ENCODE results near the gene FBRSL1. TPM values are rescaled to one million over a fixed set of nuclear protein-coding genes. Genes with fewer than 3 reads are reported as not detected.
"Not testable (repeated sequence)": the region's sequence is repeated elsewhere in the genome, so short reads cannot be mapped to it uniquely, and the experiment has no call there.

FBRSL1 gene
- total RNA-seq, 1 donor from 2014 or later, result 30.5 TPM

DNA sequence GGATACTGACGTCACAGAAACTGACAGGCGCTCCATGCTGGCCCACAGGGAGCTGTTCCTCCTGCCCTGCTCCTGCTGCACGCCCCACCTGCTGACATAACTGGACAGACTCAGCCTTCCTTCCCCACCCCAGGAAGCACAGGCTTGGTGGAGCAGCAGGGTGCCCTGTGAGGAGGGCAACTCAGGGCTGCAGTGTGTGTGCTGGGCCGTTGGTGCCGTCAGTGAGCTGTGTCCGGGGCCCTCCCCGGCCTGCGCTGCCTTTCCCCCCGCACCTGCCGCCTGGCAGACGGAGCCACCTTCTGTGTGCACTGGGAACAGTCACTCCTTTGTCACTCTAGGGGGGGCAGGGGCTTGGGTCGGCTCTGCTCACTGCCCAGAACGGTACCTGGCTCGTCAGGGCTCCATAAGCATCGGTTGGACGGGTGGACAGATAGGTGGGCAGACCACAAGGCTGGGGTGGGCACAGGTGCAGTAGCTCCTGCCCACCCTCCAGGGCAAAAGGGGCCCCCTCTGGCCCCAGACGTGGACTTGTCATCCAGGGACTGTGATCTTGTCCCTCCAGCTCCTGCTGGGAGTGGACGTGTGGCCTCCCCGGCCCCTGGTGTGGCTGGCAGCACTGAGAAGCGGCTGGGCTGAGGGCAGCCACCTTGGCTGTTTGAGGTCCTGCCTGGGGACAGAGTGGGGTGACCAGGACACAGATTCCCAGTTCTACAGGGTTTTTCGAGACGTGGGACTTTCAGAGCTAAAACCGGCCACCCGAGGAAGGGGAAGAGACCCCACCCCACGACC is 32.8 kb downstream of the FBRSL1 start:
- DNase-seq (ENCODE audit: low spot score), result no peak

DNA sequence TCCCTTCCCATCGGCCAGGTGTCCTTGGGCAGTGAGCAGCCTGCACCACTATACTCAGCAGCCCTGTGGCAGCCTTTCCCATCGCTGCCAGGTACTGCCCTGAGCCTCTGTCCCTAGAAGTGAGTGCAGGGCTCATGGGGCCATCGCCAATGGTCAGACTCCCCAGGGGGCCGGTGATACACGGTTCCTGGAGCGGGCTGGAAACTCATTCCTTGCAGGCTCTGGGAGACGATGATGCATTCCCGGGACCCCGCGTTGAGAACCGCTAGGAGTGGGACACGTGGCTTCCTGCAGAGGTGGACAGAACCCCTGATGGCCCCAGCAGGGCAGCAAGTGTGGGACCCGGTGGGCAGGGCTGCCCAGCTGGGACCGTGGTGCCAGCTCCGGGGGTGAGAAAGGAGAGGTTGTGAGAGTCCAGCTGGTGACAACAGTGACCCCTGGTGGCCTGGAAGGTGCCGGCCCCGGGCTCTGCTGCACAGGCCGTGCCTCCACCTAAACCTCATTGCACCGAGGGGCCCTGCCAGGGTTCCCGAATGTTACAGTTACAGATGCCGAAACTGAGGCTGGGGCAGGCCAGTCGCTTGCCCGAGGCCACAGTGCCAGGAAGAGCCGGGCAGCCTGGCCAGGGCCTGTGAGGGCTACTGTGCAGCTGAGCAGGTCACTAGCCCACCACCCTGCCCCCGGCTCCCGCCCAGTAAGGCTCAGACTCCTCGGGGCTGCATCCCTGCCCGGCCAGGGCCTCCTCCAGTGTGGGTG is 33.8 kb downstream of the FBRSL1 start:
- no peak for DNase-seq (ENCODE audit: low spot score)

DNA sequence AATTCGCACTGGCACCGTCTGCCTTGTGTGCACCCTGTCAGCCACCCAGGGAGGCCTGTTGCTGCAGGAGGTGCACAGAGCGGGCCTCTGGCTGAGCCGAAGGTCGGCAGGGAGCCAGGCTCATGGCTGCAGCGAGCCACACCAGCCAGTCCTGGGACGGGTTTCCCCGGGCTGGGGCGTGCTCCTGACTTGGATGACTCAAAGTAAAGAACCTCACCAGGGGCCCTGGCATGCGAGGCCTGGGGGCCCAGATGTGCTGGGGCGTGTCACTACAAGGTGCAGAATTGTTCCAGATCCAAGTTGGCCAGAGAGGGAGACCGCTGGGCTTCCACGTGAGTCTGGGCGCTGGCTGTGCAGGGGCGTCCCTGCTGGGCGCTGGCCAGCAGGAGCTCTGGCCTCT is 34.5 kb downstream of the FBRSL1 start:
- no peak for DNase-seq (ENCODE audit: low spot score)

DNA sequence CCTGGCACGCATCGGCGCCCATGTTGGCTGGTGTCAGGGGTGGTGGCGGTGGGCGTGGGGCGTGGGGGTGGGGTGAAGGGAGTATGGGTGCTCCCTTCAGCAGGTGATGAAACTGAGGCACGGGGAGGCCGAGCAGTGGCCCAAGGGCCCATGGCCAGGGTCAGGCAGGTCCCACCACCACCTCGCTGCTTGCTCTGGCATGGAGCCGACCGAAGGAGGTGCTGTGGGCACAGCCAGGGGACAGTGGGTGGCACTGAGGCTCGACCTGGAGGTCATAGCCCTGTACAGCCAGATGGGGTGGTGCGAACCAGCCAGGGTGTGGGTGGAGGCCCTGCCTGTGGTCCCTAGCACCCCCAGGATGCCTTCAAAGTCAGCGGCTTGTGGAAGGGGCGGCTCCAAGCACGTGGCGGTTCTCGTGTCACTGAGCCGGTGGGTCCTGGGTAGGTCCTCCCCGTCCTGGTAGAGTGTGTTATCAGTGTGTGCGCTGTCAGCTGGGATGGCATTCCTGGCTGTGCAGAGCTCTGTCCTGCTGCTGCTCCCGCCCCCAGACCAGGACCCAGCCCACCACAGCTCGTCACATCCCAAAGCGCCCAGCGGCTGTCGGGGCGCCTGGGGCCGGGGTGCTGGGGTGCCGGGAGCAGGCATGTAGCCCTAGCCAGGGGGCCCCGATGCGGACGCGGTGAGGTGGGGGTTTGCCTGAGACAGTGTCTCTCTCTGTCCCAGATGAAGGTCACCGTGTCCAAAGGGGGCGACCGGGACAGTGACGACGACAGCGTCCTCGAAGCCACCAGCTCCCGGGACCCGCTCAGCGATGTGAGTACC is 35.3 kb downstream of the FBRSL1 start:
- no peak for DNase-seq (ENCODE audit: low spot score)

DNA sequence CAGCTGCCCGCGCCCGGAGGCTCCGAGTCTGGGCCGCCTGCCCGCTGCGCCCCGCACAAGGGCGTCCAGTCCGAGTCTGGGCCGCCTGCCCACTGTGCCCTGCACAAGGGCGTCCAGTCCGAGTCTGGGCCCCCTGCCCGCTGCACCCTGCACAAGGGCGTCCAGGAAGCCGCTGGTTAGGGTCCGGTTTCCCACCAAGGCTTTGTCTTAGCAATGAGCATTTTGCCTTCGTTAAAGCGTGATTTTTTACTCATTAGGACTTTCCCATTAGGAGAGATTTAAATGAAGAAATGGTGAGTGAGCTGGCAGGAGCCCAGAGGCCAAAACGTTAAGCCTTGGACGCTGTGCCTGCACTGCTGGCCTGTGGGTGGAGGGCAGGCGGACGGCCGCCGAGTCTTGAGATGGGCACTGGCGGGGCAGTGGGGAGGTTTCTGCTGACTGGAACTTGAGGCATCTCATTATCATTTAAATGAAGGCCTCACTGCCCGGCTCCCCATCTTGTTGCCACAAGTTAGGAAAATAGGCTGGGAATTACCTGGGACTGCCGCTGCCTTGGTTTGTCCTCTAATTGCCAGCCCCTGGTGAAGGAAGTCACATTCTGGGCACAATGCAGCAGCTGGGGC is 36.0 kb downstream of the FBRSL1 start:
- DNase-seq (ENCODE audit: low spot score), result no peak

DNA sequence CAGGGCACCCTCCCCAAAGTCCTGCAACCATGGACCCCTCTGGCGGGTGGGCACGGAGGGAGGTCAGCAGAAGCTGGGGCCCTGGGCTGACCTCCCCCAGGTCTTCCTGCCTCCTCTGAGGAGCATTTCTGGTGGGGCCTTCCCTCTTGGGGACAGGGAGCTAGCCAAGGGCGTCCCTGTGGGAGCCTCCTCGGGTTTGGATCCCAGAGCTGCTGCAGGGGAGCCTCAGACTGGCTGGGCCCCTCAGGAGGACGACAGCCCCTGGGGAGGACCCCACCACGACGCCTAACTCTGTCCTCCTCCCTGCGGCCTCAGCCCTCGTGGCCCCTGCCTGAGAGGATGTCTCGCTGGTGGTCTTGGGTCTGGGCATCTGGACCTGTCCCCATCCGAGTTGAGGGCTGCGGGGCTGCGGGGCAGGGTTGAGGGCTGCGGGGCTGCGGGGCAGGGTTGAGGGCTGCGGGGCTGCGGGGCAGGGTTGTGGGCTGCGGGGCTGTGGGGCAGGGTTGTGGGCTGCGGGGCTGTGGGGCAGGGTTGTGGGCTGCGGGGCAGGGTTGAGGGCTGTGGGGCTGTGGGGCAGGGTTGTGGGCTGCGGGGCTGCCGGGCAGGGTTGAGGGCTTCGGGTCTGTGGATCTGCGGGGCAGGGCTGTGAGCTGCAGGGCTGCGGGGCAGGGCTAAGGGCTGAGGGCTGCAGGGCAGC is 37.4 kb downstream of the FBRSL1 start:
- DNase-seq (ENCODE audit: low spot score), result no peak

DNA sequence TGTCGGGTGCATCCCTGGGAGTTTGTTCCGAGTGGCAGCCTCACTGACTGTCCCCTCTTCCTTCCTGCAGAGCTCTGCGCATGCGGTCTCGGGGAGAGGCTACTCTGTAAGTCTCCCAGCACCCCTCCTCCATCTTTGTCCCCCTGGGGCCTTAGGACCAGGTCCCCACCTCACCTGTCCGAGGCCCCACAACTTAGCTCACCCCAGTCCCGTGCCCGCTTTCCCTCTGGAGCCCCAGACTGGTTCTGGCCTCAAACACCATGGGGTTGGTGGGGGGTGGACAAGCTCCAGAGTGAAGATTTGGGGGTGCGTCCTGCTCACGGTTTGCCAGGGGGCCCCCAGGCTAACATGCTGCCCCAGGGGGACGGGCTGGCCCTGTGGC is 37.9 kb downstream of the FBRSL1 start:
- no peak for DNase-seq (ENCODE audit: low spot score)

DNA sequence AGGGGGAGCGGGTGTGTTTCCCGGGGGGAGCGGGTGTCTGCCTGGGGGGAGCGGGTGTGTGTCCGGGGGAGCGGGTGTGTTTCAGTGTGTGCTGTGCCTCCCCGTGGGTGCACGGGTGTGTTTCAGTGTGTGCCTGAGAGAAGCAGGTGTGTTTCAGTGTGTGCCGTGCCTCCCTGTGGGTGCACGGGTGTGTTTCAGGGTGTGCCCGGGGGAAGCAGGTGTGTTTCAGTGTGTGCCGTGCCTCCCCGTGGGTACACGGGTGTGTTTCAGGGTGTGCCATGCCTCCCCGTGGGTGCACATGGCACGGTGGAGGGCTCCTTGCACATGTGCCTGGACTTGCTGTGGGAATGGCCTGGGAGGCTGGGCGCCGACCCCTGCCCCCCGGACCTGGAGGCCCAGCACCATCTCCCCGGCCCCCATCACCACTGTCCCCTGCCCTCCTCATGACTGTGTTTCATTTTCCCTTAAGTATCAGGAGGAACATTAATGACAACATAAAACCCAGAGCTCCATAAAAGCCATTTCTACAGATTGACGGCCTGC is 38.7 kb downstream of the FBRSL1 start:
- no peak for DNase-seq (ENCODE audit: low spot score)

DNA sequence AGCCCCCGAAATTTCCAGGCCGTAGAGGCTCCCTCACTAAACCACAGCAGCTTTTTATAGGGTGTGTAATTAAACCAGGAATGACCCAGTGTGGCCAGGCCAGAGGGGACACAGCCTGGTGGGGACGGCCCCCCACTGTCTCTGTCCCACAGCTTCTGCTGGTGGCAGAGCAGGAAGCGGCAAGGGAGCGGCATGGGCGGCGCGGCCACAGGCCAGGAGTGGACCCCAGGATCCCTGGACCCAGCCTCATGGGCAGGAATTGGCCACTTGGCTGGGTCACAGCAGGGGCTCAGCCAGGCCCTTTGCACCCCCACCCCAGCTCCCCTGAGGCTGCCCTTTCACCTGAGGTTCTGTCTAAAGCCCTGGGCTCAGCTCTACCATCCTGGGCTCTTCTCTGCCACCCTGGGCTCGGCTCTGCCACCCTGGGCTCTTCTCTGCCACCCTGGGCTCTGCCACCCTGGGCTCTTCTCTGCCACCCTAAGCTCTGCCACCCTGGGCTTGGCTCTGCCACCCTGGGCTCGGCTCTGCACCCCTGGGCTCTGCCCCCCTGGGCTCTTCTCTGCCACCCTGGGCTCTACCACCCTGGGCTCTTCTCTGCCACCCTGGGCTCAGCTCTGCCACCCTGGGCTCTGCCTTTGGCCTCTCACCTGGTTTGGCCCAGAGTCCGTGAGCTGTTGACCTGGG is 39.3 kb downstream of the FBRSL1 start:
- DNase-seq (ENCODE audit: low spot score), result no peak

DNA sequence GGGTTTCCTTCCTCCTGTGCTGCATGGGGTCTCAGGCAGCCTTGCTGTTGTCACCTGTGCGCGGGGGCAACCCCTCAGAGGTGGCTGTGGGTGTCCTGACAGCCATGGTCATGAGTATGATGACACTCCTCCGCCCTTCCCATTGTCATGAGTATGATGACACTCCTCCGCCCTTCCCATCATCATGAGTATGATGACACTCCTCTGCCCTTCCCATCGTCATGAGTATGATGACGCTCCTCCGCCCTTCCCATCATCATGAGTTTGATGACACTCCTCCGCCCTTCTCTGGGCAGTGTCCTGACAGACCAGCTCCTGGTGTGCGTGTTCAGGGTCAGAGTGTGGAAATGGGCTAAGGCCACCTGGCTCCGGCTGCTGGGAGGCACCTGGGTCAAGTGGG is 40.0 kb downstream of the FBRSL1 start:
- DNase-seq (ENCODE audit: low spot score), result no peak

DNA sequence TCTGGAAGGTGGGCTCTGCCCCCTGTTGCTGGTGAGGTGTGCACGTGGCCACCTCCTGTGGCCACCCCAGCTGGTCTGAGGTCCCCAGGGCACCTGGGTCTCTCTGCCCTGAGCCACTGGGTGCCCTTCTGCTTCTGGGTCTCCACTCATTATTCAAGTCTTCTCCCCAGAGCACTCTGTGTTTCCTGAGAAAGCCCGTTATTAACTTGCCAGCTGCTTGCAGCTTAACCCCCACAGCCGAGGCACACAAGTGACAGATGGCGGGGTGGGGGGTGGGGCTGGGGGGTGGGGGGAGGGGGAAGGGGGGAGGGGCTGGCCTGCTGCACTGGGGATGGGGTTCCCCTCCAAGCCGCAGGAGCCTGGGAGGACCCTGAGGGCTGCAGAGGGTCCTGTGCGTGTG is 40.5 kb downstream of the FBRSL1 start:
- no peak for DNase-seq (ENCODE audit: low spot score)

DNA sequence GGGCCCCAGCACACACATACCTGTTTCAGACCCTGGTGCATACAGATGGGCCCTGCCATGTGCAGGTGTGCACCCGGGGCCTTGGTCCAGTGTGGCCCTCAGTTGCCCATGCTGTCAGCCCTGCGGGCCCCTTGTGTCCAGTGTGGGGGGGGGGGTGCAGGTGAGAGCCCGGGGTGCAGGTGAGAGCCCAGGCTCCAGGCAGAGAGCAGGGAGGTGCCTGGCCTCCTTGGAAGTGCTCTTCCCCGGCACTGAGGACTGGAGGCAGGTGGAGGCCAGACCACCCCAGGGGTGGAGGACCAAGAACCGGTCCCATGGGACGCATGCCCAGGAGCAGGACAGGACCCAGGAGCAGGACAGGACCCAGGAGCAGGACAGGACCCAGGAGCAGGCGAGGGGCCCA is 40.9 kb downstream of the FBRSL1 start:
- no peak for DNase-seq (ENCODE audit: low spot score)

DNA sequence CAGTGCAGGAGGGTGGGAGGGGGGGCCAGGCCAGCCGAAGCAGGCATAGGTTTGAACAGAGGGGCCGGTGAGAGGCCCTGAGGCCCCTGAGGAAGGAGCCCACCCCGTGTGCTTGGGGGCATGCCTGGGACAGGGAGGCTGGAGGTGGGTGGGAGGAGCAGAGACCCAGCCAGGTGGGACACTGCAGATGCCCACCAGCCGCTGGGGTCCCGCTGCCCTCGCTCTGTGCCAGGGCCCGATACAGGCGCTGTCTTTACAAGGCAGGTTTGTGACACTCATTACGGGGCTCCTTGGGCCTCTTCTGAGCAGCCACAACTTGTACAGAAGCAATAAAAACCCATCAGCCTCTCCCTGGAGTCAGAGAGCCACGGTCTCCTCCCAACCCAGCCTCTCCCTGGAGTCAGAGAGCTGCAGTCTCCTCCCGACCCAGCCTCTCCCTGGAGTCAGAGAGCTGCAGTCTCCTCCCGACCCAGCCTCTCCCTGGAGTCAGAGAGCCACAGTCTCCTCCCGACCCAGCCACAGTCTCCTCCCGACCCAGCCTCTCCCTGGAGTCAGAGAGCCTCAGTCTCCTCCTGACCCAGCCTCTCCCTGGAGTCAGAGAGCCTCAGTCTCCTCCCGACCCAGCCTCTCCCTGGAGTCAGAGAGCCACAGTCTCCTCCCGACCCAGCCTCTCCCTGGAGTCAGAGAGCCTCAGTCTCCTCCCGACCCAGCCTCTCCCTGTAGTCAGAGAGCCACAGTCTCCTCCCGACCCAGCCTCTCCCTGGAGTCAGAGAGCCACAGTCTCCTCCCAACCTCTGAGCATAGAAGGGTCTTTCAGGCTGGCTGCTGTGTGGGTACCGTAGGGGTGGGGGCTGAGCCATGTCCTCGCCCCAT is 43.0 kb downstream of the FBRSL1 start:
- DNase-seq (ENCODE audit: low spot score), result not testable (repeated sequence)

DNA sequence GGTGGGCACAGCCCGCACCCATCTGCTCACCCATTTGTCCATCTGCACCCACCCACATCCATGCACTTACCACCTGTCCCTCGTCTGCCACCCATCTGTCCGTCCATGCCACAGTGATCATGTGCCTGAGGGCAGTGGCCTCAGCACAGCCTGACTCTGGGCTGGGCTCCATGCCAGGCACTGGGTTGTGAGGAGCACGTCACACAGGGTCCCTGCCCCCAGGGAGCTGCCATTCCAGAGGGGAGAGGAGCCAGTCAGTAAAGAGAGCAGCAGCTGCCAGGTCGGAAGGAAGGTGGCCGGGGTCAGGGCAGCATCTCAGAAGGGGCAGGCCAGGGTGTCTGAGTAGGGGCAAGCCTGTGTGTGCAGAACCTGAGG is 43.6 kb downstream of the FBRSL1 start:
- DNase-seq (ENCODE audit: low spot score), result no peak

DNA sequence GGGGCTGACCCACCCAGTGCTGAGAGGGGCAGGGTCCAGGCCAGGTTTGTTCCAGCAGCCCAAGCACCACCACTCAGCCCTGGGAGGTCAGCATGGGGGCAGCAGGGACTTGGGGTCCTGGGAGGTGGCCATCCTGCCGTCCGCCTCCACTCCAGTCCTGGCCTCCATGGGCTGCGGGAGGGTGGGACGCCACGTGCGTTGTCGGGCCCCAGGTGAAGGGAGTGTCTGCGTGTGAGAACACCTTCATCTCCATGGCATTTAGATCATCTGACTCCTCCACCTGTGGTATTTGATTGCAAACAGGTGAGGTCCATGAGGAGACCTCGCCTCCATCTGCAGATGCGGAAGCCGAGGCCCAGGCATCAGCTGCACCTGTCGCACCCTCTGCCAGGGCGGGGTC is 44.1 kb downstream of the FBRSL1 start:
- no peak for DNase-seq (ENCODE audit: low spot score)

DNA sequence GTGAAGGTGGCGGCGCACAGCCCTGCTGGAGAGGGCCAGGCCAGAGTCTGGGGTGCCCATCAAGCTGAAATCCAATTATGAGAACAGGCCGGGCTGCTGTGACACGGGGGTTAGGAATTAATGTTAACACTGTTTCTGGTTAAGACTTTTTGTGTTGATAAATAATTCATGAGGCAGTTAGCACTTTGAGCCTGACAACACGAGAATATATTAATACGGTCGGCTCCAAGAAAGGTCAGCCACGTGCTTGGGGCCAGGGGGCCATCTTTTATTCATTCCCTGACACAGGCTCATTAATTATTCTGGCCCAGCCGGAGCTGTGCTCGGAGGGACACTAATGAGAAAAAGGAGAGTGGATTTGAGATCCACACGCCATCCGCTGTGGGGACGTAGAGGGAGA is 45.1 kb downstream of the FBRSL1 start:
- DNase-seq (ENCODE audit: low spot score), result no peak

DNA sequence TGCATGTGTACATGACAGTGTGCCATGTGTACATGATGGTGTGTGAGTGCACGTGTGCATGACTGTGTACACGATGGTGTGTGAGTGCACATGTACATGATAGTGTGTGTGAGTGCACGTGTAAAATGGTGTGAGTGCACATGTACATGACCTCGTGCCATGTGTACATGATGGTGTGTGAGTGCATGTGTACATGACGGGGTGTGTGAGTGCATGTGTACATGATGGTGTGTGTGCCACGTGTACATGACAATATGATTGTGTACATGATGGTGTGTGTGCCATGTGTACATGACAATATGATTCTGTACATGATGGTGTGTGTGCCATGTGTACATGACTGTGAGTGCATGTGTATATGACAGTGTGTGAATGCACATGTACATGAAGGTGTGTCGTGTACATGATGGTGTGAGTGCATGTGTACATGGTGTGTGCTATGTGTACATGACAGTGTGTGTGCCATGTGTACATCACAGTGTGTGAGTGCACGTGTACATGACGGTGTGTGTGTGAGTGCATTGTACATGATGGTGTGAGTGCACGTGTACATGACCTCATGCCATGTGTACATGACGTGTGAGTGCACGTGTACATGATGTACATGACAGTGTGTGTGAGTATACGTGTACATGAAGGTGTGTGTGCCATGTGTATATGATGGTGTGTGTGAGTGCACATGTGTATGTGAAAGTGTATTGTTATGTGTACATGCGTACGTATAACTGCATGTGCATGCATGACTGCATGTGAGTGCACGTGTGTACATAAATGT is 46.3 kb downstream of the FBRSL1 start:
- no peak for DNase-seq (ENCODE audit: low spot score)

DNA sequence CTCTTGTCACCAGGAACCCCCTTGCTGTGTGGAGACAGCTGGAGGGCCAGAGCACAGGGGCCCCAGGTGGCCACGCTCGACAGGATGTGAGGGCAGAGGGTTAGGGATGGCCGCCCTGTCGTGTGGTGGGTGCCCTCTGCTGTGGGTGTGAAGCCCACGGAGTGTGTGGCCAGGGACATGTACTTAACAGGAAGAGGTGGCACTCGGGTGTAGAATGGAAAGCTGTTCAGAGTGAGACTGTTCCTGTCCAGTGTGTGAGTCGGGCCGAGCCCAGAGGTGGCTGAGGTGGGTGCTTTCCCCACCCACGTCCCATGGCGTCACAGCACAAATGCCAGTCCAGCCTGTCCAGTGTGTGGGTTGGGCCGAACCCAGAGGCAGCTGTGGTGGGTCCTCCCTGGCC is 47.1 kb downstream of the FBRSL1 start:
- no peak for DNase-seq (ENCODE audit: low spot score)

All from mesenteric fat pad (tissue), 1 donor.